A549 (cell line): ENCODE measurements around the gene IFITM1. TPM values are rescaled to one million over a fixed set of nuclear protein-coding genes. Genes with fewer than 3 reads are reported as not detected.
A peak's percentile ranks its signal among the peaks of the same experiment; 100 is the strongest.

ENCODE experiments used
- ATAC-seq, 2 experiments: fragments of 200-7000 bp in 1 of 2; fragments of >200 bp in 1 of 2; cut with Nextera tagmentation in 1 of 2; cut with Tn5 transposase in 1 of 2; 3 replicates each; pipeline versions ENCODE4 v1.8.0 to v1.9.1; 2018 to 2020; ENCODE audit warnings: mild to moderate bottlenecking in 1 of 2, moderate library complexity in 1 of 2
- CTCF ChIA-PET: fragments of 300-600 bp; sonication (Branson Sonifier 250); formaldehyde crosslinking; extraction: SDS; loops from one replicate; lab custom pipeline; 2021; ENCODE audit warnings: antibody characterized with exemption, inconsistent platforms; lab: Yijun Ruan, JAX
- POLR2A ChIA-PET: fragments of 350-600 bp; formaldehyde crosslinking; extraction: SDS; loops from one replicate; lab custom pipeline; 2021; ENCODE audit warnings: antibody characterized with exemption, inconsistent platforms; lab: Yijun Ruan, JAX
- DNase-seq, 2 experiments: peaks; one replicate each; pipeline versions ENCODE4 v3.0.0 to v3.0.0-alpha.2; 2011 to 2016; ENCODE audit warnings: low read depth in 1 of 2, low spot score in 1 of 2
- FAIRE-seq: peaks from 2 replicates; lab custom pipeline; 2011; peaks lifted over from hg19 to GRCh38; lab: Jason Lieb, UNC
- H3K27ac ChIP-seq, 2 experiments: fragments of >200 bp; sonication (Bioruptor Twin); formaldehyde crosslinking; 3 replicates each; pipeline ENCODE4 v1.5.1; 2016 to 2017
- H3K4me1 ChIP-seq: fragments of >200 bp; sonication (Bioruptor Twin); formaldehyde crosslinking; 3 replicates; pipeline ENCODE4 v1.6.1; 2016
- H3K4me2 ChIP-seq: fragments of >200 bp; sonication (Bioruptor Twin); formaldehyde crosslinking; 3 replicates; pipeline ENCODE4 v1.6.1; 2016
- H3K4me3 ChIP-seq: fragments of >200 bp; sonication (Bioruptor Twin); formaldehyde crosslinking; 3 replicates; pipeline ENCODE4 v1.5.1; 2016
- H3K9me3 ChIP-seq: fragments of >200 bp; sonication (Bioruptor Twin); formaldehyde crosslinking; 3 replicates; pipeline ENCODE4 v1.6.1; 2016
- CBX2 ChIP-seq: fragments of 200-600 bp; sonication (generic); IDR thresholded peaks from 2 replicates; pipeline ENCODE4 v1.6.1; 2016; ENCODE audit warnings: low read depth, mild to moderate bottlenecking, borderline replicate concordance
- CBX8 ChIP-seq: fragments of 200-600 bp; sonication (generic); IDR thresholded peaks from 2 replicates; pipeline ENCODE4 v1.6.1; 2016
- CHD2 ChIP-seq: fragments of 150-350 bp; IDR thresholded peaks from 2 replicates; pipeline ENCODE4 v1.6.1; 2014; ENCODE audit warnings: low read length; ENCODE audit not compliant: partially characterized antibody
- EP300 ChIP-seq, 2 experiments: fragments of >200 bp; sonication (Bioruptor Twin); formaldehyde crosslinking; IDR thresholded peaks; 2 replicates in 1 of 2; 3 replicates in 1 of 2; pipeline ENCODE4 v1.6.1; 2016 to 2017
- FOSB ChIP-seq: fragments of 250-450 bp; sonication (Bioruptor Pico); IDR thresholded peaks from 2 replicates; pipeline ENCODE4 v1.5.0; 2020; ENCODE audit warnings: mild to moderate bottlenecking, moderate library complexity
- FOXS1 ChIP-seq: fragments of 250-450 bp; sonication (Bioruptor Pico); IDR thresholded peaks from 2 replicates; pipeline ENCODE4 v1.5.0; 2020; ENCODE audit warnings: mild to moderate bottlenecking, moderate library complexity
- HEYL ChIP-seq: fragments of 250-450 bp; sonication (Bioruptor Pico); IDR thresholded peaks from 2 replicates; pipeline ENCODE4 v1.8.0; 2021; ENCODE audit warnings: mild to moderate bottlenecking, moderate library complexity
- HOXB13 ChIP-seq: fragments of 250-450 bp; sonication (Bioruptor Pico); IDR thresholded peaks from 2 replicates; pipeline ENCODE4 v1.5.0; 2020; ENCODE audit warnings: low read depth, mild to moderate bottlenecking, moderate library complexity
- HOXB5 ChIP-seq: fragments of 250-450 bp; sonication (Bioruptor Pico); IDR thresholded peaks from 2 replicates; pipeline ENCODE4 v1.5.0; 2020; ENCODE audit warnings: mild to moderate bottlenecking, moderate library complexity
- JUN ChIP-seq, 2 experiments: fragments of >200 bp; sonication (Bioruptor Twin); formaldehyde crosslinking; IDR thresholded peaks; 2 replicates in 1 of 2; 3 replicates in 1 of 2; pipeline ENCODE4 v1.6.1; 2016 to 2017
- MAZ ChIP-seq: fragments of 150-350 bp; IDR thresholded peaks from 2 replicates; pipeline ENCODE4 v1.6.1; 2014; ENCODE audit warnings: antibody characterized with exemption, low read depth, low read length, borderline replicate concordance
- NR3C1 ChIP-seq: fragments of >200 bp; sonication (Bioruptor Twin); formaldehyde crosslinking; IDR thresholded peaks from 3 replicates; pipeline ENCODE4 v1.6.1; 2017
- POLR2A ChIP-seq: IDR thresholded peaks from 2 replicates; pipeline ENCODE4 v1.6.1; 2012; ENCODE audit warnings: mild to moderate bottlenecking, low read length
- POLR2AphosphoS2 ChIP-seq: conservative IDR thresholded peaks from 2 replicates; pipeline ENCODE4 v1.6.1; 2012; ENCODE audit warnings: low read length, improper control_type of control experiment, inconsistent platforms
- RCOR1 ChIP-seq: fragments of 150-350 bp; IDR thresholded peaks from 2 replicates; pipeline ENCODE4 v1.6.1; 2014; ENCODE audit warnings: antibody characterized with exemption, low read length, low read depth
- RNF2 ChIP-seq: fragments of 200-600 bp; sonication (generic); IDR thresholded peaks from 2 replicates; pipeline ENCODE4 v1.6.1; 2016; ENCODE audit warnings: low read depth, mild to moderate bottlenecking, antibody characterized with exemption, moderate library complexity, borderline replicate concordance
- TFCP2L1 ChIP-seq: fragments of 250-450 bp; sonication (Bioruptor Pico); IDR thresholded peaks from 2 replicates; pipeline ENCODE4 v1.5.0; 2021; ENCODE audit warnings: mild to moderate bottlenecking
- TP53 ChIP-seq: fragments of 250-450 bp; sonication (Bioruptor Pico); IDR thresholded peaks from 2 replicates; pipeline ENCODE4 v1.5.0; 2021; ENCODE audit warnings: mild to moderate bottlenecking, moderate library complexity
- WGBS: methylation state at CpG from one replicate; pipeline ENCODE4 v1.1.6; 2017; ENCODE audit errors: missing lambda C conversion rate; 5-methylcytosine and 5-hydroxymethylcytosine counted together
- polyA plus RNA-seq, 4 experiments: library from polyadenylated mRNA; depleted of rRNA in 3 of 4; stranded (reverse); fragments of >200 nt; fragmentation: RNase III in 1 of 4; extraction: RNeasy Plus Mini Kit Qiagen cat#74134 plus additional on column Dnase treatment in 1 of 4; gene quantifications; 2 replicates in 3 of 4; 3 replicates in 1 of 4; pipeline ENCODE4 v1.2.3, GENCODE V29; 2011 to 2017
- TF ChIP-seq, protein P1 (sequence below): fragments of >200 bp; sonication (Bioruptor Twin); formaldehyde crosslinking; IDR thresholded peaks from 2 replicates; pipeline ENCODE4 v1.6.1; 2016
- TF ChIP-seq, protein P2 (sequence below): fragments of 450-650 bp; IDR thresholded peaks from 2 replicates; pipeline ENCODE4 v1.6.1; 2014; ENCODE audit warnings: antibody characterized with exemption
- TF ChIP-seq, protein P3 (sequence below): IDR thresholded peaks from 2 replicates; pipeline ENCODE4 v1.6.1; 2012; ENCODE audit warnings: low read depth, borderline replicate concordance
- TF ChIP-seq, protein P4 (sequence below): fragments of 150-350 bp; IDR thresholded peaks from 2 replicates; pipeline ENCODE4 v1.6.1; 2014; ENCODE audit warnings: low read depth, mild to moderate bottlenecking, low read length
- TF ChIP-seq, protein P5 (sequence below): fragments of 250-450 bp; sonication (Bioruptor Pico); IDR thresholded peaks from 2 replicates; pipeline ENCODE4 v1.5.0; 2020; ENCODE audit warnings: low read depth, mild to moderate bottlenecking, moderate library complexity

The IFITM1 gene
- polyA plus RNA-seq, 2 of the 4 experiments (the other 2 are of a cell fraction), result 0.14 to 1.7 TPM

- H3K4me1 ChIP-seq, result no peaks in the 10 kb centered on the region
- H3K27ac ChIP-seq, result no peak overlapping the region
- no peak for FAIRE-seq
- WGBS, result 83% methylated on average over 18 of the region's 35 CpGs
- no peak for TF ChIP-seq FOXS1 (CRISPR knock-in tag)
- TF ChIP-seq NR3C1, result no peak
- TF ChIP-seq, protein P1, sequence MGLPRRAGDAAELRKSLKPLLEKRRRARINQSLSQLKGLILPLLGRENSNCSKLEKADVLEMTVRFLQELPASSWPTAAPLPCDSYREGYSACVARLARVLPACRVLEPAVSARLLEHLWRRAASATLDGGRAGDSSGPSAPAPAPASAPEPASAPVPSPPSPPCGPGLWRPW, result no peak
- TF ChIP-seq HOXB13 (CRISPR knock-in tag), result no peak
- TF ChIP-seq, all 56 proteins: peak for 0
- ChIA-PET POLR2A (no interaction called here), CTCF (interaction anchor here (8.7 kb wide), 1 partner anchor 10 kb away, joined by 49 read pairs; the partner anchor contains the start of gene IFITM2)
- Histone ChIP-seq H3K4me3 (no peak overlapping the region), H3K9me3 (no peaks in the 10 kb centered on the region), H3K4me2 (no peak overlapping the region)
- ATAC-seq (no peak), DNase-seq (no peak)
Measured at GRCh38 chr11:296171-297050, 17.4 kb upstream of the IFITM1 start.

DNA sequence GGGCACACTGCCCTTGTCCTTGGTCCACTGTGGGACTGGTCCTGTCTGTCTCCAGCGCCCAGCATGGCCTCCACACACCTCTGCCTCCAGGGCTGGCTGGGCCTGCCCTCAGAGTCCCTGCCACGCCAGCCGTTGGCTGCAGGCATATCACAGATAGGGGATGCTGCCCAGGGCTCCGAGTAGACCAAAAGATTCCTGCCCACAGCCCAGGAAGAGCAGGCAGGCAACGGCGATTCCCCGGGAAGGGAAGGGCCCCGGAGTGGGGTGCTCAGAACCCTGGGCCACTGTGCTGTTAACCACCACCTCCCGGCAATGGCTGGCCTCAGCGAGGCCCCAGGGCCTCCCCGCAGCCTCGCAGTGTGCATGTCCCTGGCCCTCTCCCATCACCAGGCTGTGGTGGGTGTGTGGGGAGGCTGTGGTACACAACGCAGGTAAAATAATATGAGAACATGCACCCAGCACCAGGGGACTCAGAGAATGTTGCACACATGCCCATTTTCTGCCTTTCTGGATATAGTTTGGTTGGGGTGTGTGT is 16.7 kb upstream of the IFITM1 start:
- H3K9me3 ChIP-seq, result no peaks in the 10 kb centered on the region
- WGBS, result 52% methylated on average over 8 of the region's 13 CpGs
- ATAC-seq (peak; percentile 15 to 24; a peak in 4 of 6 replicates), FAIRE-seq (no peak), DNase-seq (no peak)
- H3K27ac ChIP-seq, result no peak overlapping the region
- TF ChIP-seq EP300 (IDR thresholded peaks at IDR 0.05), result no peak
- TF ChIP-seq, protein P2, sequence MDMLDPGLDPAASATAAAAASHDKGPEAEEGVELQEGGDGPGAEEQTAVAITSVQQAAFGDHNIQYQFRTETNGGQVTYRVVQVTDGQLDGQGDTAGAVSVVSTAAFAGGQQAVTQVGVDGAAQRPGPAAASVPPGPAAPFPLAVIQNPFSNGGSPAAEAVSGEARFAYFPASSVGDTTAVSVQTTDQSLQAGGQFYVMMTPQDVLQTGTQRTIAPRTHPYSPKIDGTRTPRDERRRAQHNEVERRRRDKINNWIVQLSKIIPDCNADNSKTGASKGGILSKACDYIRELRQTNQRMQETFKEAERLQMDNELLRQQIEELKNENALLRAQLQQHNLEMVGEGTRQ, result no peak
- no peak for TF ChIP-seq FOSB (CRISPR knock-in tag)
- TF ChIP-seq HEYL (CRISPR knock-in tag), result no peak
- TF ChIP-seq TFCP2L1 (CRISPR knock-in tag), result no peak
- H3K4me1 ChIP-seq, result no peaks in the 10 kb centered on the region
- H3K4me2 ChIP-seq, result no peak overlapping the region
- ChIA-PET POLR2A (no interaction called here), CTCF (no interaction called here)
- no peak overlapping the region for H3K4me3 ChIP-seq

DNA sequence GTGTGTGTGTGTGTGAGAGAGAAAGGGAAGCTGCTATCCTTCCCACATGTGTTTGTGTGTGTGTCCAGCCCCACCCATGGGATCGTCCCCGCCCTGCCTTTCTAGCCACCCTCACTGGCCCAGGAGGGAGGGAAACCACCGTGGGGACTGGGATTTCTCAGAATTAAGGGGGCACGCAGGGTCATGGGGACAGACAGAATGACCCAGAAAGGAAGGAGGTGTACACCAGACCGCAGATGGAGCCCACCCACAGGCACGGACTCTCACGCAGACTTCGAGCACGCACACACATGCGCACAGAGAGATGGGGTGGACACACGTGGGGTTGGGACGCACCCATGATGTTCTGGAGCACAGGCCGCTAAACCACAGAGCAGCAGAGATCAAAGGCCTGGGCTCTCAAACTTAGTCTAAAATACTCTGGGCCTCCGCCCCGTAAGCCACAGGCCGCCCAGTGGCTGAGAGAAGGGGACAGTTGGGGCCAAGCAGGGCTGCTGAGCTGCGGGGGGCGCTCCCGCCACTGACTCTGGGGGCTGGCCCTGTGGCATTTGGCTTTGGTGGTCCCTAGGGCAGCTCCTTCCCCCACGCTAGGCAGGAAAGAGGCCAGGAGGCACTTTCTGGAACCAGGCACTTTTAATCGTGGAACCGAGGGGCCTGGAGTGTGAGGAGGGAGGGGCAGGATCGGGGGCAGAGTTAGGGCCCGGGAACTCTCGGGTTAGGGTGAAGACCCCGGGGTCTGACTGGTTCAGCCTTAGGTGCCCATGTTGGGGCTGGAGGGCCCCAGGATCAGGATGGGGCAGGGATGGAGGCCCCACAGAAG is 16.0 kb upstream of the IFITM1 start:
- no peak for DNase-seq
- Histone ChIP-seq H3K9me3 (no peaks in the 10 kb centered on the region), H3K27ac (peak overlapping the region in 1 of 2 experiments; percentile 21; a peak in 1 of 6 replicates), H3K4me2 (no peak overlapping the region), H3K4me3 (no peak overlapping the region), H3K4me1 (no peaks in the 10 kb centered on the region)
- POLR2A ChIA-PET, result no interaction called here
- 84% methylated on average over 20 of the region's 26 CpGs for WGBS
- CTCF ChIA-PET, result no interaction called here
- no peak for FAIRE-seq
- peak in 1 of 2 experiments; percentile 9; a peak in 1 of 6 replicates for ATAC-seq
- TF ChIP-seq HOXB5 (CRISPR knock-in tag), result no peak
- peak; percentile 26; the same call in 1 of the 2 replicates for TF ChIP-seq POLR2A

DNA sequence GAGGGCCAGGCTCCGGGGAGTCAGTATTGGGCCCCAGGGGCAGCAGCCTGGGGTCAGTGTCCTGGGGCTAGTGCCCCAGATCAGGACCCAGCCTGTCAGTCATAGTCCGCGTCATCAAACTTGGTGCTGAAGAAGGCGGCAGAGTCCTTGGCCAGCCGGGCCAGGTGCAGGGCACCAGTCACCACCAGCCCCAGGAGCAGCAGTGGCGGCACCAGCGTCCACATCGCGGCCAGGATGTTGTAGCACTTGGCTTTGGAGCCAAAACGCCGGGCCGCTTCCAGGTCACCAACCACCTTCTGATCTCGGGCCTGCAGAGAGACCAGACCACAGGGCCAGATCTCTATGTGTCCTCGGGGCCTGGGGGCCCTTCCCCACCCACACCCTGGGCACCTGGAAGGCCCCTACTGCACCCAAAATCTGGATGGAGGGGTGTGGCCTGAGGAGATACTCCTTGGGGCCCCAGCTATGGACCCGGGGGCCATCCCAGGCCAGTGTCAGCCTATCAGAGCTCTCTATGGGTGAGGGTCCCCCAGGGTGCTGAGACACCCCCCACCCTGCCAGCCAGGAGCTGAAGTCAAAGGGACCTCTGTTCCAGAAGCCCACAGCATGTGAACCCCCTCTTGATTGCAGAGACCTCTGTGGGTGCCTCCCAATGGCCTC is 15.3 kb upstream of the IFITM1 start:
- ChIA-PET POLR2A (no interaction called here), CTCF (interaction anchor here (1.3 kb wide), 1 partner anchor 11 kb away, joined by 4 read pairs; no protein-coding TSS in a partner anchor)
- FAIRE-seq (no peak), DNase-seq (no peak), ATAC-seq (no peak; a peak in 1 of 6 replicates)
- Histone ChIP-seq H3K9me3 (no peaks in the 10 kb centered on the region), H3K4me1 (no peaks in the 10 kb centered on the region), H3K4me2 (no peak overlapping the region), H3K4me3 (no peak overlapping the region), H3K27ac (peak overlapping the region in 1 of 2 experiments; percentile 21; a peak in 2 of 6 replicates)
- WGBS, result 83% methylated on average over 2 of the region's 15 CpGs
- no peak for TF ChIP-seq CHD2
- no peak for TF ChIP-seq FOSB (CRISPR knock-in tag)
- TF ChIP-seq JUN (IDR thresholded peaks at IDR 0.05), result no peak
- no peak for TF ChIP-seq POLR2AphosphoS2
- no peak for TF ChIP-seq HOXB5 (CRISPR knock-in tag)
- TF ChIP-seq, protein P3, sequence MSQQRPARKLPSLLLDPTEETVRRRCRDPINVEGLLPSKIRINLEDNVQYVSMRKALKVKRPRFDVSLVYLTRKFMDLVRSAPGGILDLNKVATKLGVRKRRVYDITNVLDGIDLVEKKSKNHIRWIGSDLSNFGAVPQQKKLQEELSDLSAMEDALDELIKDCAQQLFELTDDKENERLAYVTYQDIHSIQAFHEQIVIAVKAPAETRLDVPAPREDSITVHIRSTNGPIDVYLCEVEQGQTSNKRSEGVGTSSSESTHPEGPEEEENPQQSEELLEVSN, result no peak
- TF ChIP-seq RCOR1, result no peak
- TF ChIP-seq, protein P4, sequence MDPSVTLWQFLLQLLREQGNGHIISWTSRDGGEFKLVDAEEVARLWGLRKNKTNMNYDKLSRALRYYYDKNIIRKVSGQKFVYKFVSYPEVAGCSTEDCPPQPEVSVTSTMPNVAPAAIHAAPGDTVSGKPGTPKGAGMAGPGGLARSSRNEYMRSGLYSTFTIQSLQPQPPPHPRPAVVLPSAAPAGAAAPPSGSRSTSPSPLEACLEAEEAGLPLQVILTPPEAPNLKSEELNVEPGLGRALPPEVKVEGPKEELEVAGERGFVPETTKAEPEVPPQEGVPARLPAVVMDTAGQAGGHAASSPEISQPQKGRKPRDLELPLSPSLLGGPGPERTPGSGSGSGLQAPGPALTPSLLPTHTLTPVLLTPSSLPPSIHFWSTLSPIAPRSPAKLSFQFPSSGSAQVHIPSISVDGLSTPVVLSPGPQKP, result no peak
- no peak for TF ChIP-seq RNF2
- TF ChIP-seq, protein P5, sequence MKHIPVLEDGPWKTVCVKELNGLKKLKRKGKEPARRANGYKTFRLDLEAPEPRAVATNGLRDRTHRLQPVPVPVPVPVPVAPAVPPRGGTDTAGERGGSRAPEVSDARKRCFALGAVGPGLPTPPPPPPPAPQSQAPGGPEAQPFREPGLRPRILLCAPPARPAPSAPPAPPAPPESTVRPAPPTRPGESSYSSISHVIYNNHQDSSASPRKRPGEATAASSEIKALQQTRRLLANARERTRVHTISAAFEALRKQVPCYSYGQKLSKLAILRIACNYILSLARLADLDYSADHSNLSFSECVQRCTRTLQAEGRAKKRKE, result no peak
- TF ChIP-seq CBX8, result no peak
- no peak for TF ChIP-seq TP53 (CRISPR knock-in tag)
- no peak for TF ChIP-seq CBX2
- no peak for TF ChIP-seq MAZ
